ENCODE data around the gene KCNMA1. TPM values are rescaled to one million over a fixed set of nuclear protein-coding genes. Genes with fewer than 3 reads are reported as not detected.

The KCNMA1 gene
- polyA plus RNA-seq, 1 of the 3 experiments (the other 2 are of a cell fraction): 107 TPM

- peak; percentile 86 for TF ChIP-seq PBX3 (IDR thresholded peaks at IDR 0.05)
- no peak for TF ChIP-seq CHD2 (IDR thresholded peaks at IDR 0.05; ENCODE audit: low read length, partially characterized antibody)
- no peak for TF ChIP-seq TAF1 (IDR thresholded peaks at IDR 0.05; ENCODE audit: borderline replicate concordance, low read depth, low read length)
These were observed 340.2 kb downstream of the KCNMA1 start (continued) for GRCh38 chr10:77297393-77297739.

- Histone ChIP-seq H2AFZ (ENCODE audit: low read depth) (no peak overlapping the region), H3K27me3 (ENCODE audit: insufficient read depth) (no peaks in the 10 kb centered on the region), H3K9me3 (no peaks in the 10 kb centered on the region), H3K4me3 (ENCODE audit: low read depth in 2 of 2, low read length in 1 of 2) (no peak overlapping the region), H3F3A (replicated peaks; ENCODE audit: insufficient read depth) (peaks cover 21% of the 10 kb centered on the region), H3K9me2 (no peaks in the 10 kb centered on the region), H3K9ac (no peak overlapping the region), H3K79me2 (ENCODE audit: insufficient read depth) (peaks cover 3% of the 10 kb centered on the region; the same call in 1 of the 2 replicates), H3K4me1 (ENCODE audit: control insufficient read depth in 1 of 2, insufficient read depth in 2 of 2, low read depth in 1 of 2, low read length in 1 of 2) (peaks cover 0 to 40% of the 10 kb centered on the region in 2 experiments), H4K20me1 (ENCODE audit: insufficient read depth) (no peaks in the 10 kb centered on the region), H3K4me2 (no peak overlapping the region), H3K36me3 (replicated peaks in 1 of 2; ENCODE audit: control insufficient read depth in 1 of 2, insufficient read depth in 2 of 2, low read length in 1 of 2) (no peaks in the 10 kb centered on the region), H3K27ac (ENCODE audit: low read depth in 2 of 2, low read length in 1 of 2) (0 out of 4 replicates have a peak overlapping the region, but pooled peaks of 1 of the 2 experiments have one; percentile 4)
- DNase-seq: no peak
- TF ChIP-seq TCF12 (IDR thresholded peaks at IDR 0.05) (no peak), CTCF (IDR thresholded peaks at IDR 0.05) (peak; percentile 16; the same call in 1 of the 2 replicates), RCOR1 (IDR thresholded peaks at IDR 0.05; ENCODE audit: low read length) (no peak)
- ChIA-PET CTCF (interaction anchor here (0.6 to 1.8 kb wide), 8 partner anchors 9 to 1398 kb away, joined by 3 to 5 read pairs (median 3); no protein-coding TSS in a partner anchor), POLR2A (no interaction called here)
- 73% methylated on average over 6 of the region's 7 CpGs for WGBS (ENCODE audit: low lambda C conversion rate)
These were observed 340.8 kb downstream of the KCNMA1 start for GRCh38 chr10:77296534-77297392.

GRCh38 chr10:77293773-77294172 is 343.8 kb downstream of the KCNMA1 start:
- no peak overlapping the region for H3K4me2 ChIP-seq
- H3K79me2 ChIP-seq (ENCODE audit: insufficient read depth): peaks cover 8% of the 10 kb centered on the region; the same call in 1 of the 2 replicates
- H3K4me3 ChIP-seq (ENCODE audit: low read depth in 2 of 2, low read length in 1 of 2): no peak overlapping the region
- H2AFZ ChIP-seq (ENCODE audit: low read depth): no peak overlapping the region
- no peaks in the 10 kb centered on the region for H3K9me3 ChIP-seq
- no peak for DNase-seq
- no peak overlapping the region for H3K9ac ChIP-seq
- H3K4me1 ChIP-seq (ENCODE audit: control insufficient read depth in 1 of 2, insufficient read depth in 2 of 2, low read depth in 1 of 2, low read length in 1 of 2): peaks cover 17 to 52% of the 10 kb centered on the region in 2 experiments
- H3F3A ChIP-seq (replicated peaks; ENCODE audit: insufficient read depth): peaks cover 31% of the 10 kb centered on the region
- peak overlapping the region in 1 of 2 experiments; percentile 4; a peak in 1 of 4 replicates for H3K27ac ChIP-seq (ENCODE audit: low read depth in 2 of 2, low read length in 1 of 2)
- 84% methylated on average over 7 of the region's 7 CpGs for WGBS (ENCODE audit: low lambda C conversion rate)
- no peaks in the 10 kb centered on the region for H4K20me1 ChIP-seq (ENCODE audit: insufficient read depth)
- POLR2A ChIA-PET: no interaction called here
- H3K9me2 ChIP-seq: no peaks in the 10 kb centered on the region
- no peaks in the 10 kb centered on the region for H3K27me3 ChIP-seq (ENCODE audit: insufficient read depth)
- CTCF ChIA-PET: interaction anchor here (1.0 kb wide), 1 partner anchor 23 kb away, joined by 3 read pairs; no protein-coding TSS in a partner anchor
- no peaks in the 10 kb centered on the region for H3K36me3 ChIP-seq (replicated peaks in 1 of 2; ENCODE audit: control insufficient read depth in 1 of 2, insufficient read depth in 2 of 2, low read length in 1 of 2)
- TF ChIP-seq RXRA (IDR thresholded peaks at IDR 0.05; ENCODE audit: borderline replicate concordance, low read depth): no peak
- TF ChIP-seq FOXM1 (IDR thresholded peaks at IDR 0.05; ENCODE audit: low read depth): no peak
- TF ChIP-seq FOXJ3 (CRISPR knock-in tag; IDR thresholded peaks at IDR 0.05): no peak
- no peak for TF ChIP-seq TEAD4 (IDR thresholded peaks at IDR 0.05; ENCODE audit: borderline replicate concordance, insufficient read depth)
- no peak for TF ChIP-seq MXI1 (IDR thresholded peaks at IDR 0.05; ENCODE audit: low read depth, low read length)
- TF ChIP-seq GABPA (IDR thresholded peaks at IDR 0.05; ENCODE audit: low read depth): no peak
- TF ChIP-seq PBX3 (IDR thresholded peaks at IDR 0.05): no peak
- no peak for TF ChIP-seq USF2 (IDR thresholded peaks at IDR 0.05; ENCODE audit: borderline replicate concordance, low read depth, low read length)
- no peak for TF ChIP-seq EP300 (IDR thresholded peaks at IDR 0.05; ENCODE audit: borderline replicate concordance in 1 of 2, low read depth in 1 of 2, low read length in 1 of 2)
- TF ChIP-seq REST (IDR thresholded peaks at IDR 0.05; ENCODE audit: low read depth, low read length): no peak

Data from SK-N-SH (cell line).